ENCODE data around the gene MROH7.

- TF ChIP-seq, protein P1, sequence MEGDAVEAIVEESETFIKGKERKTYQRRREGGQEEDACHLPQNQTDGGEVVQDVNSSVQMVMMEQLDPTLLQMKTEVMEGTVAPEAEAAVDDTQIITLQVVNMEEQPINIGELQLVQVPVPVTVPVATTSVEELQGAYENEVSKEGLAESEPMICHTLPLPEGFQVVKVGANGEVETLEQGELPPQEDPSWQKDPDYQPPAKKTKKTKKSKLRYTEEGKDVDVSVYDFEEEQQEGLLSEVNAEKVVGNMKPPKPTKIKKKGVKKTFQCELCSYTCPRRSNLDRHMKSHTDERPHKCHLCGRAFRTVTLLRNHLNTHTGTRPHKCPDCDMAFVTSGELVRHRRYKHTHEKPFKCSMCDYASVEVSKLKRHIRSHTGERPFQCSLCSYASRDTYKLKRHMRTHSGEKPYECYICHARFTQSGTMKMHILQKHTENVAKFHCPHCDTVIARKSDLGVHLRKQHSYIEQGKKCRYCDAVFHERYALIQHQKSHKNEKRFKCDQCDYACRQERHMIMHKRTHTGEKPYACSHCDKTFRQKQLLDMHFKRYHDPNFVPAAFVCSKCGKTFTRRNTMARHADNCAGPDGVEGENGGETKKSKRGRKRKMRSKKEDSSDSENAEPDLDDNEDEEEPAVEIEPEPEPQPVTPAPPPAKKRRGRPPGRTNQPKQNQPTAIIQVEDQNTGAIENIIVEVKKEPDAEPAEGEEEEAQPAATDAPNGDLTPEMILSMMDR (IDR thresholded peaks at IDR 0.05) = no peak
- TF ChIP-seq POLR2A (IDR thresholded peaks at IDR 0.05) = no peak
Measured at GRCh38 chr1:54728027-54728426, 86.4 kb downstream of the MROH7 start.
